DMS79 treated with DMSO at 0.1 percent for 48 hours (cell line): ENCODE data around the gene ANKMY1.
A peak's percentile ranks its signal among the peaks of the same experiment; 100 is the strongest.

Experiments
- DNase-seq: peaks from one replicate; lab custom pipeline; 2025; lab: John Stamatoyannopoulos, UW

Gene ANKMY1

GRCh38 chr2:240434728-240435456 lies 122.9 kb downstream of the ANKMY1 start:
- DNase-seq: peak; percentile 78

- no peak for DNase-seq
Measured at GRCh38 chr2:240433973-240434727, 123.6 kb downstream of the ANKMY1 start.

GRCh38 chr2:240432820-240433801 lies 124.7 kb downstream of the ANKMY1 start:
- DNase-seq: no peak

- DNase-seq: no peak
Measured at GRCh38 chr2:240432430-240432819, 125.4 kb downstream of the ANKMY1 start.

- no peak for DNase-seq
Measured at GRCh38 chr2:240431661-240432424, 125.9 kb downstream of the ANKMY1 start.

GRCh38 chr2:240431271-240431660 lies 126.5 kb downstream of the ANKMY1 start:
- DNase-seq: no peak

- no peak for DNase-seq
Measured at GRCh38 chr2:240430595-240430994, 127.2 kb downstream of the ANKMY1 start.

GRCh38 chr2:240429872-240430491 lies 127.8 kb downstream of the ANKMY1 start:
- DNase-seq: no peak
